GM12891 (cell line): ENCODE measurements around the gene EVC2.

Experiments used
- DNase-seq: peaks from one replicate; pipeline ENCODE4 v3.0.0; 2011; ENCODE audit warnings: low spot score; ENCODE audit not compliant: insufficient read length
- FAIRE-seq: peaks from 2 replicates; lab custom pipeline; 2011; peaks lifted over from hg19 to GRCh38; lab: Jason Lieb, UNC
- PAX5 ChIP-seq: IDR thresholded peaks from 2 replicates; pipeline ENCODE4 v1.6.1; 2011; ENCODE audit warnings: low read length, moderate library complexity, mild to moderate bottlenecking; ENCODE audit not compliant: insufficient read depth, severe bottlenecking
- POLR2A ChIP-seq: IDR thresholded peaks from 2 replicates; pipeline ENCODE4 v1.6.1; 2011; ENCODE audit warnings: low read depth, low read length, control low read depth
- POLR2AphosphoS5 ChIP-seq: IDR thresholded peaks from 2 replicates; pipeline ENCODE4 v1.6.1; 2011; ENCODE audit warnings: low read depth, low read length, control low read depth
- POU2F2 ChIP-seq: IDR thresholded peaks from 2 replicates; pipeline ENCODE4 v1.6.1; 2011; ENCODE audit warnings: low read depth, mild to moderate bottlenecking, control low read depth, low read length, moderate library complexity
- SPI1 ChIP-seq: IDR thresholded peaks from 2 replicates; pipeline ENCODE4 v1.6.1; 2011; ENCODE audit warnings: low read depth, low read length, control low read depth
- TAF1 ChIP-seq: IDR thresholded peaks from 2 replicates; pipeline ENCODE4 v1.6.1; 2011; ENCODE audit warnings: low read depth, low read length, control low read depth

The EVC2 gene

GRCh38 chr4:5574386-5574785 lies 134.0 kb downstream of the EVC2 start:
- TF ChIP-seq TAF1 (no peak), PAX5 (no peak), POLR2A (no peak), SPI1 (no peak), POLR2AphosphoS5 (no peak)
- FAIRE-seq (no peak), DNase-seq (no peak)

- TF ChIP-seq TAF1 (no peak), POU2F2 (no peak), PAX5 (no peak), POLR2A (no peak), SPI1 (no peak), POLR2AphosphoS5 (no peak)
- FAIRE-seq (no peak), DNase-seq (no peak)
Observed at GRCh38 chr4:5573965-5574364, 134.4 kb downstream of the EVC2 start.

GRCh38 chr4:5572751-5573150 lies 135.6 kb downstream of the EVC2 start:
- DNase-seq (no peak), FAIRE-seq (no peak)
- TF ChIP-seq POLR2A (no peak), SPI1 (no peak), POLR2AphosphoS5 (no peak), POU2F2 (no peak), PAX5 (no peak), TAF1 (no peak)

GRCh38 chr4:5572114-5572513 lies 136.2 kb downstream of the EVC2 start:
- no peak for FAIRE-seq
- no peak for DNase-seq
- TF ChIP-seq SPI1 (no peak), POLR2A (no peak), POU2F2 (no peak), POLR2AphosphoS5 (no peak), PAX5 (no peak), TAF1 (no peak)

GRCh38 chr4:5571646-5572045 lies 136.7 kb downstream of the EVC2 start:
- DNase-seq (no peak), FAIRE-seq (no peak)
- TF ChIP-seq SPI1 (no peak), TAF1 (no peak), POU2F2 (no peak), POLR2AphosphoS5 (no peak), POLR2A (no peak), PAX5 (no peak)

- DNase-seq: no peak
- TF ChIP-seq POLR2AphosphoS5 (no peak), PAX5 (no peak), SPI1 (no peak), POLR2A (no peak), POU2F2 (no peak), TAF1 (no peak)
- FAIRE-seq: no peak
Observed at GRCh38 chr4:5569451-5569850, 138.9 kb downstream of the EVC2 start.

GRCh38 chr4:5568931-5569330 lies 139.4 kb downstream of the EVC2 start:
- no peak for FAIRE-seq
- no peak for DNase-seq
- TF ChIP-seq TAF1 (no peak), PAX5 (no peak), POU2F2 (no peak), POLR2AphosphoS5 (no peak), SPI1 (no peak), POLR2A (no peak)

- TF ChIP-seq SPI1 (no peak), TAF1 (no peak), POLR2AphosphoS5 (no peak), POLR2A (no peak), POU2F2 (no peak), PAX5 (no peak)
- FAIRE-seq (no peak), DNase-seq (no peak)
Observed at GRCh38 chr4:5568336-5568735, 140.0 kb downstream of the EVC2 start.

- TF ChIP-seq PAX5: no peak
- TF ChIP-seq SPI1: no peak
- no peak for TF ChIP-seq TAF1
- no peak for TF ChIP-seq POU2F2
- TF ChIP-seq POLR2A: no peak
- TF ChIP-seq POLR2AphosphoS5: no peak
Observed at GRCh38 chr4:5566991-5567390, 141.4 kb downstream of the EVC2 start.

GRCh38 chr4:5566526-5566925 lies 141.8 kb downstream of the EVC2 start:
- TF ChIP-seq POLR2A (no peak), PAX5 (no peak), SPI1 (no peak), POU2F2 (no peak)
- no peak for DNase-seq
- FAIRE-seq: no peak

More at GRCh38 chr4:5566991-5567390, 141.4 kb downstream of the EVC2 start:
- DNase-seq (no peak), FAIRE-seq (no peak)
